HTR-8/SVneo (cell line): Measurements from ENCODE around the gene FRMD4A.
A peak's percentile ranks its signal among the peaks of the same experiment; 100 is the strongest.
"Not testable (repeated sequence)": the region's sequence is repeated elsewhere in the genome, so short reads cannot be mapped to it uniquely, and the experiment has no call there.

ENCODE experiments used
- DNase-seq: peaks from one replicate; pipeline ENCODE4 v3.0.0; 2011; ENCODE audit warnings: low spot score, mixed read lengths; ENCODE audit not compliant: insufficient read length
- FAIRE-seq: peaks from 2 replicates; lab custom pipeline; 2011; peaks lifted over from hg19 to GRCh38; lab: Jason Lieb, UNC

The FRMD4A gene

GRCh38 chr10:13725594-13725993, 605.1 kb downstream of the FRMD4A start:
- FAIRE-seq (no peak), DNase-seq (no peak)

- DNase-seq = no peak
- FAIRE-seq = no peak
Measured at GRCh38 chr10:13724484-13724883, 606.2 kb downstream of the FRMD4A start.

GRCh38 chr10:13722747-13723653, 607.7 kb downstream of the FRMD4A start:
- FAIRE-seq = peak; percentile 13
- no peak for DNase-seq

GRCh38 chr10:13721486-13721885, 609.2 kb downstream of the FRMD4A start:
- FAIRE-seq = no peak

GRCh38 chr10:13720699-13721098, 610.0 kb downstream of the FRMD4A start:
- DNase-seq = no peak
- no peak for FAIRE-seq

More at GRCh38 chr10:13721486-13721885, 609.2 kb downstream of the FRMD4A start:
- DNase-seq = no peak

GRCh38 chr10:13719425-13719824, 611.3 kb downstream of the FRMD4A start:
- no peak for FAIRE-seq
- no peak for DNase-seq

- FAIRE-seq (no peak), DNase-seq (no peak)
Measured at GRCh38 chr10:13718820-13719219, 611.9 kb downstream of the FRMD4A start.

- DNase-seq = no peak
- FAIRE-seq = no peak
Measured at GRCh38 chr10:13717936-13718772, 612.6 kb downstream of the FRMD4A start.

- no peak for FAIRE-seq
- DNase-seq = no peak
Measured at GRCh38 chr10:13717571-13717935, 613.2 kb downstream of the FRMD4A start.

- no peak for DNase-seq
- no peak for FAIRE-seq
Measured at GRCh38 chr10:13716081-13717071, 614.3 kb downstream of the FRMD4A start.

- DNase-seq, FAIRE-seq: not testable (repeated sequence)
Measured at GRCh38 chr10:13715596-13715995, 615.1 kb downstream of the FRMD4A start.

- DNase-seq (no peak), FAIRE-seq (no peak)
Measured at GRCh38 chr10:13715100-13715499, 615.6 kb downstream of the FRMD4A start.

GRCh38 chr10:13712837-13713581, 617.7 kb downstream of the FRMD4A start:
- no peak for FAIRE-seq
- peak; percentile 87 for DNase-seq

GRCh38 chr10:13712476-13712836, 618.3 kb downstream of the FRMD4A start:
- DNase-seq = no peak
- FAIRE-seq = no peak

- FAIRE-seq = no peak
- DNase-seq = no peak
Measured at GRCh38 chr10:13711291-13711690, 619.4 kb downstream of the FRMD4A start.

- DNase-seq = no peak
- FAIRE-seq = no peak
Measured at GRCh38 chr10:13709931-13710650, 620.6 kb downstream of the FRMD4A start.

- FAIRE-seq (no peak), DNase-seq (no peak)
Measured at GRCh38 chr10:13708256-13708990, 622.3 kb downstream of the FRMD4A start.
